CD14-positive monocyte (primary cell): Measurements from ENCODE around the gene SLC25A13. TPM values are rescaled to one million over a fixed set of nuclear protein-coding genes. Genes with fewer than 3 reads are reported as not detected.

ENCODE experiments used
- DNase-seq, 3 donors: peaks; one replicate each; pipeline ENCODE4 v3.0.0-alpha.2; 2011 to 2022
- H2AFZ ChIP-seq: 2 replicates; pipeline ENCODE4 v1.6.0; 2012; ENCODE audit warnings: mild to moderate bottlenecking, low read depth, low read length, inconsistent platforms; ENCODE audit not compliant: insufficient read depth, poor library complexity, severe bottlenecking
- H3K27ac ChIP-seq, 2 donors: 1 replicate in 1 of 2; 2 replicates in 1 of 2; pipeline ENCODE4 v1.5.1; 2012 to 2013; ENCODE audit warnings: low read length in 2 of 2, control low read depth in 1 of 2, inconsistent platforms in 1 of 2, low read depth in 1 of 2, mild to moderate bottlenecking in 1 of 2
- H3K27me3 ChIP-seq, 2 donors: one replicate each; pipeline versions ENCODE4 v1.6.0 to v1.6.1; 2011 to 2013; ENCODE audit warnings: low read length in 2 of 2; ENCODE audit not compliant: control insufficient read depth in 2 of 2, insufficient read depth in 2 of 2
- H3K36me3 ChIP-seq, 2 donors: replicated peaks in 1 of 2; 1 replicate in 1 of 2; 2 replicates in 1 of 2; pipeline versions ENCODE4 v1.5.1 to v1.6.1; 2012 to 2013; ENCODE audit warnings: low read length in 2 of 2, control low read depth in 1 of 2, inconsistent platforms in 1 of 2, mild to moderate bottlenecking in 1 of 2; ENCODE audit not compliant: insufficient read depth in 2 of 2, control insufficient read depth in 1 of 2
- H3K4me1 ChIP-seq, 2 donors: 1 replicate in 1 of 2; 2 replicates in 1 of 2; pipeline versions ENCODE4 v1.5.1 to v1.6.1; 2012 to 2013; ENCODE audit warnings: low read length in 2 of 2, control low read depth in 1 of 2, inconsistent platforms in 1 of 2, mild to moderate bottlenecking in 1 of 2, moderate library complexity in 1 of 2; ENCODE audit not compliant: insufficient read depth in 2 of 2, control insufficient read depth in 1 of 2
- H3K4me2 ChIP-seq: replicated peaks from 2 replicates; pipeline ENCODE3; 2012; ENCODE audit warnings: low read length, moderate library complexity, mild to moderate bottlenecking; ENCODE audit not compliant: poor library complexity, severe bottlenecking; ENCODE audit errors: extremely low read depth
- H3K4me3 ChIP-seq, 3 experiments: fragments of 200-600 bp in 1 of 3; sonication (generic) in 1 of 3; replicated peaks in 1 of 3; 1 replicate in 2 of 3; 2 replicates in 1 of 3; pipeline ENCODE4 v1.5.1; 2011 to 2013; ENCODE audit warnings: low read length in 3 of 3, mild to moderate bottlenecking in 3 of 3, control low read depth in 2 of 3, low read depth in 2 of 3, inconsistent platforms in 1 of 3, moderate library complexity in 1 of 3
- H3K79me2 ChIP-seq: 2 replicates; pipeline ENCODE4 v1.6.0; 2012; ENCODE audit warnings: mild to moderate bottlenecking, control low read depth, inconsistent platforms, low read length, moderate library complexity; ENCODE audit not compliant: insufficient read depth
- H3K9ac ChIP-seq: 2 replicates; pipeline ENCODE4 v1.6.0; 2017; ENCODE audit warnings: low read length, mild to moderate bottlenecking; ENCODE audit not compliant: insufficient read depth, poor library complexity, severe bottlenecking
- H3K9me3 ChIP-seq, 2 donors: replicated peaks in 1 of 2; 1 replicate in 1 of 2; 2 replicates in 1 of 2; pipeline versions ENCODE4 v1.5.1 to v1.6.1; 2012 to 2013; ENCODE audit warnings: low read length in 2 of 2, control low read depth in 1 of 2; ENCODE audit not compliant: control insufficient read depth in 1 of 2, insufficient read depth in 1 of 2
- H4K20me1 ChIP-seq: 2 replicates; pipeline ENCODE4 v1.6.0; 2012; ENCODE audit warnings: mild to moderate bottlenecking, low read length, control low read depth, moderate library complexity; ENCODE audit not compliant: insufficient read depth
- H3K27ac Mint-ChIP-seq, 7 donors: one replicate each; pipeline ENCODE4 v1.8.0; 2020; ENCODE audit warnings: mild to moderate bottlenecking in 7 of 7, mixed read lengths in 7 of 7, moderate library complexity in 6 of 7, inconsistent platforms in 2 of 7
- H3K27me3 Mint-ChIP-seq, 3 donors: one replicate each; pipeline ENCODE4 v1.8.0; 2021 to 2022; ENCODE audit warnings: low read depth in 3 of 3, mild to moderate bottlenecking in 3 of 3, mixed read lengths in 3 of 3, moderate library complexity in 3 of 3, inconsistent platforms in 1 of 3
- H3K36me3 Mint-ChIP-seq, 2 donors: one replicate each; pipeline ENCODE4 v1.8.0; 2020; ENCODE audit warnings: mixed read lengths in 2 of 2, inconsistent platforms in 1 of 2, mild to moderate bottlenecking in 1 of 2
- H3K4me1 Mint-ChIP-seq: one replicate; pipeline ENCODE4 v1.8.0; 2020; ENCODE audit warnings: mild to moderate bottlenecking, mixed read lengths
- H3K4me3 Mint-ChIP-seq, 2 donors: one replicate each; pipeline ENCODE4 v1.8.0; 2020; ENCODE audit warnings: mild to moderate bottlenecking in 2 of 2, mixed read lengths in 2 of 2, moderate library complexity in 1 of 2
- H3K9me3 Mint-ChIP-seq, 7 donors: one replicate each; pipeline ENCODE4 v1.8.0; 2020 to 2022; ENCODE audit warnings: mixed read lengths in 7 of 7, mild to moderate bottlenecking in 6 of 7, moderate library complexity in 6 of 7, inconsistent platforms in 2 of 7
- CTCF ChIP-seq: fragments of 200-600 bp; IDR thresholded peaks from one replicate; pipeline ENCODE4 v1.8.0; 2022; ENCODE audit warnings: antibody characterized with exemption, mild to moderate bottlenecking
- WGBS: methylation state at CpG from one replicate; pipeline ENCODE4 v1.1.5; 2013; ENCODE audit warnings: missing lambda C conversion rate; ENCODE audit not compliant: insufficient coverage; 5-methylcytosine and 5-hydroxymethylcytosine counted together
- intact Hi-C, 2 donors: fragments of 100-400 bp; cut with micrococcal nuclease; formaldehyde crosslinking; loops; one replicate each; pipeline versions ENCODE4 v1.15.0 to v1.15.1; 2023
- polyA plus RNA-seq, 3 donors: library from polyadenylated mRNA; depleted of rRNA in 1 of 3; unstranded in 2 of 3; stranded (reverse) in 1 of 3; fragments of 300-500 nt in 2 of 3; fragments of >200 nt in 1 of 3; fragmentation: Illumina TruSeq in 2 of 3; gene quantifications; 1 replicate in 2 of 3; 2 replicates in 1 of 3; pipeline ENCODE4 v1.2.3, GENCODE V29; 2012 to 2021

SLC25A13 gene
- polyA plus RNA-seq, 3 donors = 12.7 to 15.7 (median 14.4) TPM

- peaks cover 5 to 12% of the 10 kb centered on the region in 2 donors for H3K9me3 ChIP-seq
- H3K36me3 ChIP-seq = peaks cover 13 to 38% of the 10 kb centered on the region in 2 donors
- no peak for TF ChIP-seq CTCF
- H3K79me2 ChIP-seq = no peaks in the 10 kb centered on the region
- peaks cover 38 to 40% of the 10 kb centered on the region in 2 donors for H3K36me3 Mint-ChIP-seq
- no peak overlapping the region for H3K4me3 ChIP-seq
- no peak overlapping the region for H3K4me2 ChIP-seq
- H3K4me3 Mint-ChIP-seq = no peak overlapping the region
- H3K9ac ChIP-seq = no peak overlapping the region
- H3K27ac Mint-ChIP-seq = no peak overlapping the region
- peaks cover 3% of the 10 kb centered on the region for H3K4me1 Mint-ChIP-seq
- DNase-seq = no peak
- no peak overlapping the region for H3K27ac ChIP-seq
- no peaks in the 10 kb centered on the region for H3K27me3 ChIP-seq
- H3K27me3 Mint-ChIP-seq = no peaks in the 10 kb centered on the region
- H2AFZ ChIP-seq = no peak overlapping the region
- H4K20me1 ChIP-seq = peaks cover 11% of the 10 kb centered on the region
- no peaks in the 10 kb centered on the region for H3K4me1 ChIP-seq
- WGBS = 99% methylated on average over 22 of the region's 22 CpGs
- intact Hi-C loops = no loop called here
- peaks cover 0 to 11% (median 5%) of the 10 kb centered on the region in 7 donors for H3K9me3 Mint-ChIP-seq
Measured at GRCh38 chr7:96228760-96229159, 93.1 kb downstream of the SLC25A13 start.

GRCh38 chr7:96225251-96225650, 96.6 kb downstream of the SLC25A13 start:
- no peak for DNase-seq
- Histone ChIP-seq H2AFZ (no peak overlapping the region), H3K79me2 (no peaks in the 10 kb centered on the region), H3K4me2 (no peak overlapping the region), H3K36me3 (peaks cover 9 to 13% of the 10 kb centered on the region in 2 donors), H3K27me3 (no peaks in the 10 kb centered on the region), H3K9ac (no peak overlapping the region), H4K20me1 (peaks cover 5% of the 10 kb centered on the region), H3K4me3 (no peak overlapping the region), H3K9me3 (peaks cover 5 to 12% of the 10 kb centered on the region in 2 donors), H3K4me1 (no peaks in the 10 kb centered on the region), H3K27ac (no peak overlapping the region)
- peaks cover 20 to 22% of the 10 kb centered on the region in 2 donors for H3K36me3 Mint-ChIP-seq
- peak overlapping the region in 3 of 7 donors; percentile 16 to 74 (median 48) for H3K27ac Mint-ChIP-seq
- TF ChIP-seq CTCF = no peak
- WGBS = 100% methylated on average over 1 of the region's 5 CpGs
- H3K4me3 Mint-ChIP-seq = no peak overlapping the region
- intact Hi-C loops = no loop called here
- peaks cover 0 to 9% (median 5%) of the 10 kb centered on the region in 7 donors for H3K9me3 Mint-ChIP-seq
- no peaks in the 10 kb centered on the region for H3K27me3 Mint-ChIP-seq
- peaks cover 3% of the 10 kb centered on the region for H3K4me1 Mint-ChIP-seq
